Superior temporal gyrus (tissue), 1 donor: Measurements from ENCODE around the gene KIF6.

ENCODE experiments used
- DNase-seq: peaks from one replicate; pipeline ENCODE4 v3.0.0-alpha.2; 2016; ENCODE audit errors: extremely low spot score

KIF6 gene

GRCh38 chr6:39421383-39422225, 303.6 kb downstream of the KIF6 start:
- no peak for DNase-seq

GRCh38 chr6:39420300-39421265, 304.6 kb downstream of the KIF6 start:
- DNase-seq = peak; percentile 60

- no peak for DNase-seq
These were observed 305.6 kb downstream of the KIF6 start for GRCh38 chr6:39419607-39420006.

- DNase-seq = no peak
These were observed 307.8 kb downstream of the KIF6 start for GRCh38 chr6:39417440-39417839.

GRCh38 chr6:39416728-39417127, 308.5 kb downstream of the KIF6 start:
- no peak for DNase-seq

- DNase-seq = no peak
These were observed 309.2 kb downstream of the KIF6 start for GRCh38 chr6:39416026-39416425.

GRCh38 chr6:39415482-39415881, 309.7 kb downstream of the KIF6 start:
- DNase-seq = no peak

GRCh38 chr6:39411465-39411864, 313.7 kb downstream of the KIF6 start:
- DNase-seq = peak; percentile 66

GRCh38 chr6:39411001-39411400, 314.2 kb downstream of the KIF6 start:
- no peak for DNase-seq

GRCh38 chr6:39409889-39410288, 315.3 kb downstream of the KIF6 start:
- DNase-seq = no peak

- no peak for DNase-seq
These were observed 317.7 kb downstream of the KIF6 start for GRCh38 chr6:39407446-39407993.

GRCh38 chr6:39404312-39404711, 320.9 kb downstream of the KIF6 start:
- DNase-seq = no peak

GRCh38 chr6:39403304-39403703, 321.9 kb downstream of the KIF6 start:
- no peak for DNase-seq

GRCh38 chr6:39402239-39402751, 322.9 kb downstream of the KIF6 start:
- DNase-seq = peak; percentile 91

GRCh38 chr6:39401376-39401775, 323.8 kb downstream of the KIF6 start:
- DNase-seq = no peak

- DNase-seq = no peak
These were observed 325.2 kb downstream of the KIF6 start for GRCh38 chr6:39400026-39400425.

- no peak for DNase-seq
These were observed 328.4 kb downstream of the KIF6 start for GRCh38 chr6:39396854-39397253.

- no peak for DNase-seq
These were observed 332.1 kb downstream of the KIF6 start for GRCh38 chr6:39393075-39393474.

- no peak for DNase-seq
These were observed 334.0 kb downstream of the KIF6 start for GRCh38 chr6:39391182-39391581.

- no peak for DNase-seq
These were observed 335.8 kb downstream of the KIF6 start for GRCh38 chr6:39389484-39389767.

GRCh38 chr6:39388606-39389483, 336.4 kb downstream of the KIF6 start:
- no peak for DNase-seq
